Hypothalamus (tissue), 51 donors: ENCODE data around the gene SULT2B1.
A peak's percentile ranks its signal among the peaks of the same experiment; 100 is the strongest.
"Not testable (repeated sequence)": the region's sequence is repeated elsewhere in the genome, so short reads cannot be mapped to it uniquely, and the experiment has no call there.

ENCODE experiments used
- DNase-seq, 51 donors: peaks; one replicate each; lab custom pipeline; 2025; lab: John Stamatoyannopoulos, UW

Gene SULT2B1

GRCh38 chr19:48556825-48557224 lies 4.9 kb downstream of the SULT2B1 start:
- no peak for DNase-seq

GRCh38 chr19:48558018-48558684 lies 6.2 kb downstream of the SULT2B1 start:
- DNase-seq = no peak

DNA sequence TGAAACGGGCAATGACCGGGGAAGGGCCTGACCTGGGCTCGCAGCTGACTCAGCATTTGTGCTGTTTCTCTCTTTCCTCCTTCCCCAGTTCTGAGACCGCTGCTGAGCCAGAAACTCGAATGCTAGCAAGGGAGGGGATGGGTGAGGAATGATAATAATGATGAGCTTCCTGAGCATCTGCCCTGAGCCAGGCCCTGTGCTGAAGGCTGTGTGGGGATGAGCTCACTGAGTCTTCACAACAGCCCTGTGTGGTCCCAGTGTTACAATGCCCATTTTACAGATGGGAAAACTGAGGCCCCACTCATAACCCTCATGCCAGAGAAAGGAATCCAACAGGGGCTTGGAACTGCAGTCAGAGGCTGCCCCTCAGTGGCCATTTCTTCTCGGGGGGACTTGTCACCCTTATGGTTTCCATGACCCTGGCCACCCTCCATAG lies 8.1 kb downstream of the SULT2B1 start:
- no peak for DNase-seq

- DNase-seq = no peak
Observed at GRCh38 chr19:48561412-48561811, 9.4 kb downstream of the SULT2B1 start.

GRCh38 chr19:48565090-48565489 lies 13.1 kb downstream of the SULT2B1 start:
- no peak for DNase-seq

GRCh38 chr19:48568345-48568886 lies 16.4 kb downstream of the SULT2B1 start:
- DNase-seq = peak in 47 of 51 donors; percentile 2 to 85 (median 48)

GRCh38 chr19:48569814-48570213 lies 17.8 kb downstream of the SULT2B1 start:
- DNase-seq = no peak

- DNase-seq = no peak
Observed at GRCh38 chr19:48571378-48572162, 19.6 kb downstream of the SULT2B1 start.

- no peak for DNase-seq
Observed at GRCh38 chr19:48573163-48573505, 21.2 kb downstream of the SULT2B1 start.

- DNase-seq = no peak
Observed at GRCh38 chr19:48575931-48576622, 24.1 kb downstream of the SULT2B1 start.

DNA sequence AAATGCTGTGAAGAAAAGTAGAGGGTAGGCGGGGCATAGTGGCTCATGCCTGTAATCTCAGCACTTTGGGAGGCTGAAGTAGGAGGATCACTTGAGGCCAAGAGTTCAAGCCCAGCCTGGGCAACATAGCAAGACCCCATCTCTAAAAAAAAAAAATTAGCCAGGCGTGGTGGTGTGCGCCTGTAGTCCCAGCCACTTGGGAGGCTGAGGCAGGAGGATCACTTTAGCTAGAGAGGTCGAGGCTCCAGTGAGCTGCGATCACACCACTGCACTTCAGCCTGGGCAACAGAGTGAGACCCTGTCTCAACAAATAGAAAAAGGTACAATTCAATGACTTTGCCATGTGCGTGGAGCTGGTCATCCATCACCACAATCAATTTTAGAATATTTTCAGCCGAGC lies 25.9 kb downstream of the SULT2B1 start:
- not testable (repeated sequence) for DNase-seq

- DNase-seq = no peak
Observed at GRCh38 chr19:48578891-48579290, 26.9 kb downstream of the SULT2B1 start.

GRCh38 chr19:48582168-48582567 lies 30.2 kb downstream of the SULT2B1 start:
- no peak for DNase-seq

DNA sequence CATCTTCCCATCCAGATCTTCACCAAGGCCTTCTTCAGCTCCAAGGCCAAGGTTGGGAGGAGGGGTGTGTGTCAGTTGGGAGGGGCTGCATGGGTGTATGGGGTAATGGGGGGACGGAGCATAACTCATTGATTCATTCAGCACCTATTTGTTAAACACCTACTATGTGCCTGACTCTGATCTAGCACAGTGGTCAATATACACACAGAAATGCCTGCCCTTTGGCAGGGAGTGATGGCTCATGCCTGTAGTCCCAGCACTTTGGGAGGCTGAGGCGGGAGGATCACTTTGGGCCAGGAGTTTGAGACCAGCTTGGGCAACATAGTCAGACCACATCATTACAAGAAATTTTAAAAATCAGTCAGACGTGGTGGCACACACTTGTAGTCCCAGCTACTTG lies 35.4 kb downstream of the SULT2B1 start:
- DNase-seq = no peak

- DNase-seq = peak in 50 of 51 donors; percentile 8 to 94 (median 68)
Observed at GRCh38 chr19:48588670-48589401, 36.9 kb downstream of the SULT2B1 start.

DNA sequence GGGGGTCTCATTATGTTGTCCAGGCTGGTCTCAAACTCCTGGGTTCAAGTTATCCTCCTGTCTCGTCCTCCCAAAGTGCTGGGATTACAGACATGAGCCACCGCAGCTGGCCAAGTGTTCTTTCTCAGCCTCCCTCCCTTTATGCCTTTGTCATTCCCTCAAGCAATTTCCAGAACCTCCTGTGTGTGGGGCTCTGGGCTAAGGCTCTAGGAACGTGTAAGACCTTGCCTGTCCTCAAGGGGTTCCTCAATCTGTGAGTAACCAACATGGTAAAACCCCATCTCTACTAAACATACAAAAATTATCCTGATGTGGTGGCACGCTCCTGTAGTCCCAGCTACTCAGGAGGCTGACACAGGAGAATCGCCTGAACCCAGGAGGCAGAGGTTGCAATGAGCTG lies 39.0 kb downstream of the SULT2B1 start:
- no peak for DNase-seq

DNA sequence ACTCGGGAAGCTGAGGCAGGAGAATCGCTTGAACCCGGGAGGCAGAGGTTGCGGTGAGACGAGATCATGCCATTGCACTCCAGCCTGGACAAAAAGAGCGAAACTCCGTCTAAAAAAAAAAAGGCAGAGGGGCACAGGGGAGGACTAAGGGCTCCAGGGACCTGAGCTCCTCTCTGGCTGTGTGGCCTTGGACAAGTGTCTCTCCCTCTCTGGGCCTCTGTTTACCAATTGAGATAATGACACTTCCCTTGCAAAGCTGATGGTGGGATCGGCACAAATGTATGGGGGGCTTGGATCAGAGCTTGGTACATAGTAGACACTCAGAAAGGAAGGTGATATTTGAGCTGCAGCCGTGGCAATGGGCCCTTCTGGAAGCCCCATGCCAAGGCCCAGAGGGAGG lies 43.2 kb downstream of the SULT2B1 start:
- DNase-seq = no peak

DNA sequence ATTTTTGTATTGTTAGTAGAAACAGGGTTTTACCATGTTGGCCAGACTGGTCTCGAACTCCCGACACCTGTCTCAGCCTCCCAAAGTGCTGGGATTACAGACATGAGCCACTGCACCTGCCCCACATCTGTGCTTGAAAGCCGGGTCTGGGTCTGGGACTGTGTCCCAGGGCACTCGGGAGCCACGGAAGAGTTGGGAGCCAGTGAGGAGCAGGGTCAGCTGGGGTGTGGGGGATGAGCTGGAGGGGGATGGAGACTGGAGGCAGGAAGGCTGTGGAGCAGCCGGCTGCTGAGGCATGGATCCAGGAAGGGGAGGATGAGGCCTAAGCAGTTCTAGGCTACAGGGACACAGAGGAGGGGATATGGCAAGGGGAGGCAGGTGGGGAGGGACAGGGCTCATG lies 43.9 kb downstream of the SULT2B1 start:
- DNase-seq = no peak

- DNase-seq = no peak
Observed at GRCh38 chr19:48596237-48596636, 44.3 kb downstream of the SULT2B1 start.

GRCh38 chr19:48596679-48597465 lies 44.9 kb downstream of the SULT2B1 start:
- no peak for DNase-seq
